RPMI7951 (cell line): ENCODE data around the gene NFU1. TPM values are rescaled to one million over a fixed set of nuclear protein-coding genes. Genes with fewer than 3 reads are reported as not detected.
"Not testable (repeated sequence)": the region's sequence is repeated elsewhere in the genome, so short reads cannot be mapped to it uniquely, and the experiment has no call there.

ENCODE experiments used
- DNase-seq: peaks from one replicate; pipeline ENCODE4 v3.0.0-alpha.2; 2012; ENCODE audit warnings: low read depth
- total RNA-seq: library from RNA; depleted of rRNA; stranded (reverse); fragments of >200 nt; shearing (Covaris generic); gene quantifications from 2 replicates; pipeline ENCODE4 v1.2.3, GENCODE V29; 2014

The NFU1 gene
- total RNA-seq, 1 experiment from 2014 or later = 64.6 TPM

DNA sequence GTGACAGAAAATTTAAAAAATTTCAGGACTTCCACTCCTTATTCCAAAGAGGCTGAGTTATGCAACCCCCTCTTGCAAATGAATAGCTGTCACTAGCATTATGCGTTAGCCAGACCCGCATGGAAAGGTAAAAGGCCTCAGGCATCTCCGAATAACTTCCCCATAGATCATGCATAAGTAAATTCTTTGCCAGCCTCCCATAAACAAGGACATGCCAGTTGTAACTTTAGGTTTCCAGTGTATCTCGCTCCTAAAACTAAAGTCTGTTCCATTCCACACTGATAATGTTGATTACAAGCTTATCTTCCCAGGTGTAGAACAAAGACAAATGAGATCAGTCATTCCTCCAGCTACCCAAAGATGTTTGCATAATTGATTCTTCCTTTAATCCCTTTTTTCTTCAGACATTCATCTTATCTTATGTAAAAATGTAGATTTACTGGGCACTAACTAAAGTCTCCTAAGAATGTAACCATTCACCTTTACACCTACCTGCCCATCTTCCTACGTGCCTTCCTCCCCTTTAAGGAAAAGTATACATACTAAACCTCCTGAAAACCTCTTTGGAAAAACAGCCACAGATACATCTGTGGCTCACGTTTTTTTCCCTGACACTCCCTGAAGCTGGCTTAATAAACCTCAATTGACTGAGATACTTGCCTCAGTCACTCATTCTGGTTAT is 13.6 kb upstream of the NFU1 start:
- no peak for DNase-seq

DNA sequence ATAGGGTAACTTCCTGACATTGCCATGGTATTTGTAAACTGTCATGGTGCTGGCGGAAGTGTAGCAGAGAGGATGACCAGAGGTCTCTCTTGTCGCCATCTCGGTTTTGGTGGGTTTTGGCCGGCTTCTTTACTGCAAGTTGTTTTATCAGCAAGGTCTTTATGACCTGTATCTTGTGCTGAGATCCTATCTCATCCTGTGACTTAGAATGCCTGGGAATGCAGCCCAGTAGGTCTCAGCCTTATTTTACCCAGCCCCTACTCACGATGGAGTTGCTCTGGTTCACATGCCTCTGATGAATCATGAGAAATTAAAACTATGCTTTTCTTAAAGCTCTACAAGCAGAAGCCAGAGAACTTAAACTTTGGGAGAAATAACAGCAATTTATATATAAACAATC is 12.7 kb upstream of the NFU1 start:
- DNase-seq = no peak

DNA sequence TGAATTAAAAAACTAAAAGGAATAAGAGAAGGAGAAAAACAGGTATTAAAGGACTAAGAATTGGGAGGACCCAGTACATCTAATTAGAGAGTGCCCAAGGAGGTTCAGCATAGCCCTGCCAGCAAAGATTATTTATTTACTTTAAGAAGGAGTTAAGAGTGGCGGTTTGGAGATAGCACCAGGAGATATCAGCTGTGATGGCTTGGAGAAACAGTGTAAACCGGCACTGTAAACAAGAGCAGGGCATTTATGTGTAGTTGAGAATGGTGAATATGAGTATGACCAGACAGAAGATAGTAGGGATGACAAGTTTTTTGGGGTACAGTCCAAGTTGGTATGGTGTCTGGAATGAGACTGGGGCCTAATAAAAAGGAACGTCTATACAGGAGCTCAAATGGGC is 6.4 kb upstream of the NFU1 start:
- DNase-seq = not testable (repeated sequence)

DNA sequence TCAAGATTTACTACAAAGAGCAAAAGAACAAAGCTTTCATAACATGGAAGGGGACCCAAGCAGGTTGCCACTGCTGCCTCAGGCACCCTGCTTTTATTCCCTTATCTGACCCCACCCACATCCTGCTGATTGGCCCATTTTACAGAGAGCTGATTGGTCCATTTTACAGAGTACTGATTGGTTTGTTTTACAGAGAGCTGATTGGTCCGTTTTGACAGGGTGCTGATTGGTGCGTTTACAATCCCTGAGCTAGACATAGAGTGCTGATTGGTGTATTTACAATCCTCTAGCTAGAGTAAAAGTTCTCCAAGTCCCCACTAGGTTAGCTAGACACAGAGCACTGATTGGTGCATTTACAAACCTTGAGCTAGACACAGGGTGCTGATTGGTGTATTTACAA is 2.3 kb upstream of the NFU1 start:
- DNase-seq = not testable (repeated sequence)

DNA sequence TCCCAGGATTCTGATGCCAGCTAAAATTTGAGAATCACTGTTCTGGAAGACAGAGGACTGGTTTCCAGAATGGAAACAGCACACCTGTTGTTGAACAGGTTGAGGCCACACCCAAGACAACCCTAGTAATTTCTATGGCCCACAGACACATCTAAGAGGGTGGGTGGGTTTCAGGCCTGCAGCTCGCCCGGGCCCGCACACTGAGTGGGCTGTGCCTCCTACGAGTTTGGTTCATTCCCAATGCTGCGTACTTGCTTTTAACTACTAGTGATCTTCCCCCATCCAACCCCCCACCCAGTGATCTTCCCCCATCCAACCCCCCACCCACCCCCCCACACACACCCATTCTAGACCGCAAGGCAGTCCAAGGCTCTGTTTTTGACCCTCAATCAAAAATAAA is 1.3 kb upstream of the NFU1 start:
- no peak for DNase-seq

DNA sequence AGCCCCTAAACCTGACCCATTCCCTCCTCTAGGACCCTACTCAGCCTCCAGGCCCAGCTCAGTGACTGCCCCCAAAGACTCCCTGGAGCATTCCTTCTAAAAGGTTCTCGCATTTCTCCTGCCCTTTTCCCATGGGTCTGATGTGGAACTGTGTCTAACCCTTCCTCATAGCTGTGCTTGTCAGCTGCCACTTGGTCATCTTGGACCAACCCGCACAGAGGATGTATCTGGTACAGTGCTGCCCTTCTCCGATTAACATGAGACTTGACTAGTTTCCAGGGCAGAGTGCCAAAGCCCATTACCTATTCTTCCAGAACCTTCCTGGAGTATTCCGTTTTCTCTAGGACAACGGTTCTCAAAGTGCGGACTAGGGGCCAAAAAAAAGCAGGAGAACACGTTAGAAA is 518 bp upstream of the NFU1 start:
- no peak for DNase-seq

DNA sequence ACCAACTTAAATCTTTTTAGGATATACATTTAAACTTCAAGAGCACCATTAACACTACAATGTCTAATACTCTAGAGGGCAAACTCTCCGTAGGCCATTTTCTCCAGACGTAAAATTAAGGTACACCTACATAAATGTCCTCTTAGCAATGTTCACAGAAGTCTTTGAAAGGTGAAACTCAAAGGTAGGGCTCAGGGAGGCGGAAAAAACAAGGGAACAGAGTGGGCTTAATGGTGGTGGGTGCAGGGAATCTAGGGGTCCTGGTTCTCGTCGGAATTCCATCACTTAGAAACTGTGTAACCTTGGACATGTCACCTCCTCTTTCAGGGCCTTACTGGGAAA is 668 bp downstream of the NFU1 start:
- peak; percentile 6 for DNase-seq

DNA sequence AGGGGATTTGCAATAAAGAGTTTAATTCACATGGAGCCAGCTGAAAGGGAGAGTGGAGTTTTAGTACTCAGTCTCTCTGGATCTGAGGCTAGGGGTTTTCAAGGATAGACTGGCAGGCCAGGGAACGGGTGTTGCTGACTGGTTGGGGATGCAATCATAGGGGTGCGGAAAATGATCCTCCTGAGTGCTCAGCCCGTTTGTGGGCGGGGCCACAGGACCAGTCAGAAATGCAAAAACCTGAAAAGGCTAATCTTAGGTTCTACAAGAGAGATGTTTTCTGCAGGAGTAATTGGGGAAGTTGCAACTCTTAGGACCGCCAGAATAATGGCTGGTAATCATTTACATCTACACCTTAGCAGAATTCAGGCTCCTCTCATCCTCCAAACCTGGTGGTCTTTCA is 2.5 kb downstream of the NFU1 start:
- no peak for DNase-seq

DNA sequence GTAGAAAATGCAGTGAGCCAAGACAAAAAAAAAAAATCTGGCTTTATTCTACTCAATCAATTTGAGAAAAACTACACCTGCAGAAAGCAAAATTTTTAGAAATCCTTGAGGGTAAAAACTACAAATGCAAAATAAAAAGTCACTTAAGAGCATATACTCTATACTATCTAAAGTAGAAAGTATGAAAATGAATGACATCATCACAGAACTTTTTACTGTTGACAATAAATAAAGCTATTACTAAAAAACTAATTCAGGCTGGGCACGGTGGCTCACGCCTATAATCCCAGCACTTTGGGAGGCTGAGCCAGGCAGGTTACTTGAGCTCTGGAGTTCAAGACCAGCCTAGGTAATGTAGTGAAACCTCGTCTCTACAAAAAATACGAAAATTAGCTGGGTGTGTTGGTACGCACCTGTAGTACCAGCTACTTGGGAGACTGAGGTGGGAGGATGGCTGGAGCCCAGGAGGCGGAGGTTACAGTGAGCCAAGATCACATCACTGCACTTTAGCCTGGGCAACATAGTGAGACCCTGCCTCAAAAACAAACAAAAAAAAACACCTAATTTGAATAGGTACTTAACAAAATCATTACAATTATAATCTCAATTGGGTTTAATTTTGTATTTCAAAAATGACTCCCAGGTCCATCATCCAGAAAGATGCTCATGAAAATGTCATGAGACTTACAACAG is 7.6 kb downstream of the NFU1 start:
- DNase-seq = no peak

DNA sequence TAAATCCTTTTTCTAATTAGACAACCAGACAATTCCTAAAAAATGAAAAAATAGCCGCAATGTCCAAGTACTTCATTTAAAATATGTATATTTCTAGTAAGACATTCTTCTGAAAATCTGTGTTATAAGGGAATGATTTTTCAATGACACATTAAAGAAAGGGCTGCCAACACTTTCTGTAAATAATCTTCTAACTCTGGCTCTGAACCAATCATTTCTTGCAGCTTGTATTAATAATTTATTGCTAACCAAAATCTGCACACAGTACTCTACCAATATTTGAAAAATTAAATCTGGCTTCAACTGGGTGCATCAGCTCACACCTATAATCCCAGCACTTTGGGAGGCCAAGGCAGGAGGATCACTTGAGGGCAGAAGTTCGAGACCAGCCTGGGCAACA is 8.3 kb downstream of the NFU1 start:
- DNase-seq = no peak

DNA sequence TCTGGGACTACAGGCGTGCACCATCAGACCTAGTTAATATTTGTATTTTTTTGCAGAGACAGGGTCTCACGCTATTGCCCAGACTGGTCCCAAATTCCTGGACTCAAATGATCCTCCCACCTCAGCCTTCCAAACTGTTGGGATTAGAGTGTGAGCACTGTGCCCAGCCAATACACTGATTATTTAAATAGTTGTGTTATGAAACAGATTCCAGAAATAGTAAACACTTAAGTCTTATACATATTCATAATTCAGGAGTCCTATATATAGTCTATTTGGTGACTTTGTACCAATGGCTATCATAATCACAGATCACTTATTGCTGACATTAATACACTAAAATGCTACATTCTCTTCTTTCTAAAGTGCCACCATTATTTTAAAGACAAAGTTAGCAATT is 12.8 kb downstream of the NFU1 start:
- no peak for DNase-seq

DNA sequence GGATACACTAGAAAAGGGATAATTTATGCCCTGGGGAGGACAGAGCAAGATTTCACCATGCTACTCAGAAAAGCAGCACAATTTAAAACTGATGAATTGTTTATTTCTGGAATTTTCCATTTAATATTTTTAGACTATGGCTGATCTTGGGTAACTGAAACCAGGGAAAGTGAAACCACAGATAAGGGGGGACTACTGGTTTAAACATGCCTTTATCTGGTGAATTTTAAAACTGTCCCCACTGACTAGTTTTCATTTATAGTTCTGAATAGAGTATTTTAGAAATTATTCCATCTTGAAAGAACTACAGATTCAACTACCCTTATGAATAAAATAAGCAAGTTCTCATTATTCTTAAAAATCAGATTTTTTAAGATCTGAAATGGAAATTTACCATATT is 15.0 kb downstream of the NFU1 start:
- no peak for DNase-seq

DNA sequence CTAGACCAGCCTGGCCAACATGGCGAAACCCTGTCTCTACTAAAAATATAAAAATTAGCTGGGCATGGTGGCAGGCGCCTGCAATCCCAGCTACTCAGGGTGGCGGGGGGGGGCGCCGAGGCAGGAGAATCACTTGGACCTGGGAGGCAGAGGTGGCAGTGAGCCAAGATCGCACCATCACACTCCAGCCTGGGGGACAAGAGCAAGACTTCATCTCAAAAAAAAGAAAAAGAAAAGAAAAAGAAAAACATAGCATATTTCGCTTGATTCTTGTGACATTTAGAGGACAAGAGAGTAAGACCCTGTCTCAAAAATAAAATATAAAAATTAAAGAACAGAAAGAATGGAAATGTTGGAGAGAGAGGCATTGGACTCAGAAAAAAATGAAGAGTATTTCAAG is 18.1 kb downstream of the NFU1 start:
- not testable (repeated sequence) for DNase-seq

DNA sequence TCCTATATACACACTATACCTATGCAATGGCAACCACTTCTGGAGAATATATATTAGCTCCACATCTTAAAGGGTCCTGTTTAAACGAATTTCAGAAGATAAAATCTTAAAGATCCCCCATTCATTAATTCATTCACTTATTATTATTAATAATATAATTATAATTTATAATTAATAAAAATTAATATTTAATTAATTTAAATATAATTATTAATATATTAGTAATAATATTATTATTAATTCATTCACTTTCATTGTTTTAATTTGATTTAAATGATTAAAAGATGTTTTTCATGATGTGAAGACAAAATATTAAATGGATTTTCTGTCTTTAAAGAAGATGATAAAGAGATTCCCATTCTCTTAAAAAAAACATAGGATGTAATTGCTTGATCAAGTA is 21.1 kb downstream of the NFU1 start:
- no peak for DNase-seq

DNA sequence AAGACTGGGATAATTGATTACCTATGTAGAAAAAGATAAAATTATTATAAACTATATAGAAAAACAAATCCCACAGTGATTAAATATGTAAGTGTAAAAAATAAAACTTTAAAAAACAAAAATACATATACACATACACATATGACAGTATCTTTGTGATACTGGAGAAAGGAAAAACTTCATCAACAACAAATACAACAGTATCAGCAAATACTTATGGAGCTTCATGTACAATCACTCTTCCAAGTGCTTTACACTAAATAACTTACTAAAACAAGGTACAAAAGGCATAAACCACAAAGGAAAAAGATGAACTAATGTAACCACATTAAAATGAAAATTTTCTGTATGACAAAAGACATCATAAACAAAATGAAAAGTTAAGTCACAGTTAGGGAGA is 26.1 kb downstream of the NFU1 start:
- DNase-seq = no peak

DNA sequence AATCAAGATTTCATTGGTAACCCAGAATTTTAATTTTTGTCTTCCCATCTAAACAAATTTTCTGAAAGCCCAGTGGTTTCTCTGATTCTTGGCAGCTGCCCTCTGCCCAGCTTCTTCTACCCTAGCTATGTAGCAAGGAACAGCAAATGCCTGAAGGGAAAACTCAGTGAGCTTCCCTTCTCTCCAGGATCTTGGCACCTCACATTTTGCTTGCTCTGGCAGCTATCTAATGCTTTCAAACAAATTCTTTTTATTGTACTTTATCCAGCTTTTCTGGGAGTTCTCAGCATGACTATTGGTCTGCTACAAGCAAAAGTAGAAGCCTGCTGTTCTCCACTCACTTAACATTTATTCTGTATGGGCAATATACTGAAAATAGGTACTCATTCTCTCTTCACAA is 31.9 kb downstream of the NFU1 start:
- no peak for DNase-seq

DNA sequence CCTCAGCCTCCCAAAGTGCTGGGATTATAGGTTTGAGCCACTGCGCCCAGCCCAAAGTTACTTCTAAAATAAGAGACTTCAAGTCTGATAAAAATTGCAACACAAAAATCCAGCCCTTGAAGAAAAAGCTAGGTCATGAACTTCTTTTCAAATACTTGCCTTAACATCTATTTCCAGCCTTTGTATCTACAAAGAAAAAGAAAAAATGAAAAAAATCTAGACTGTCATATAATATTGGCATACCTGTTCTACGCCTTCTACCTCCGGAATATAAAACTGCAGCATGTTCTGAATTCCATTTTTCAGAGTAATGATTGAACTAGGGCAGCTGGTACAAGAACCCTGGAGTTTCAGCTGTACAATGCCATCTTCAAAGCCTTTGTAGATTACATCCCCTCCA is 37.1 kb downstream of the NFU1 start:
- no peak for DNase-seq

DNA sequence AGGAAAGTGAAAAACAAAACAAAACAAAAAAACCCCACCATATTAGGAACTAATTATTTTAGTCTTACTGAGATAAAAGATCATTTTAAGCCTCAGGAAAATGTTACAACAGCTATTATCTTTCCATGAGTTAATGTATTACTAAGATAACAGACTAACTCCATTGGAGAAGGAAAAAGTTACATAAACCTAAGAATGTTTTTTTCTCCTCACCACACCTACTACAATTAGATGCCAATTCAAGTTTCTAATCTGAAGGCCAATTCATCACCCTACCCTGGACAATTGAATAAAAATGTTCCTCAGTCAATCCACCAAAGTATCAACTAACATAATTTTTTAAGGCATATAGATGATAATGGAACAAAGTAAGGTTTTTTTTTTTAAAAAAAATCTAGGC is 40.0 kb downstream of the NFU1 start:
- DNase-seq = no peak

DNA sequence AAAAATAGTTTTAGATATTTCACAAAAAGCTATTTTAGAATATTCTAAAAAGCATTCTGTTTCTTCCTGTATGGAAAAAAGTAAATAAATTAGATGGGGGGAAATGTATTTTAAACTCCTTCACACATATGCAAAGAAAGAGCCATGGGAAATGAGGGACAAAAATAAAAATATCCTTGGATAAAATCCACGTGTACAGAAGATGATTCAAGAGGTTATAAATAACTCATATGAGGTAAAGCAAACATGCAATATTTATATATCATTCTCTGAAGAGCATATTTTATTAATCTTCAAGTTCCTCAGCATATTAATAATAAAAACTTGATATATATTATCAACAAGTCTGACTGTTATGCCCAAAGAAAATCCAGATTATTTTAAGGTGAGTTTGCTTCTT is 41.4 kb downstream of the NFU1 start:
- DNase-seq = no peak

DNA sequence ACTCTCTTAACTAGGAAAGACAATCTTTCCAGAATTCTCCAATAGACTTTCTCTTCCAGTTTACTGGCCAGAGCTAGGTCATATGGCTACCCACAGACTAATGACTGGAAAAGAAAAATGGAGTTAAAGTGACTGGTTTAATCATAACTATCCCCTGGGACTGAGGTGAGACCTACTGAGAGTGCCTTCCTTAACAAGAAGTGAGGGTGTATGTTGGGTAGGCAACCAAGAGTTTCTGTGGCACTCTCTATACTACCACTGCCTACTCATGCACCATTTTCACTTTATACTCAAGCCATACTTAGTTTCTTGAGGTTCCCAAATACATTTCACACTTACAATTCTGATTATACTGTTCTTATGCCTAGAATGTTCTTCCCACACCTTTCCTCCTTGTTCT is 43.3 kb downstream of the NFU1 start:
- DNase-seq = no peak

DNA sequence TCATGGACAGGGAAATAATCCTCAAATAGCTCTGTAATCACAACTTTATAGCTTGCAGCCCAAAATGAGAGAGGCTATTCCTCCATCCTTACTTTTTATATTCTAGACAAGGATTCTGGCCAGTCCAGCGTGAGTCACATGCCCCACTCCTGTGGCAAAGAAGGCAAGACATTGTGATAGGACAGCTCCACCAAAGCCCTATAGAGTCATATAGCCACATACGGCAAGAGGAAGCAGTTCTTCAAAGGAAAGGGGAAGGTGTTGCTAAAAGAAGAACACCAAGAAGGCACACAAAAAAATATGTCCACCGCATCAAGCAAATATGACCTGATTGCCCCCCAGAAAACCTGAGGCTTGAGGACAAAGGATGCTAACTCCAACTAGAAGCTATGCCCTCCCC is 46.8 kb downstream of the NFU1 start:
- no peak for DNase-seq

DNA sequence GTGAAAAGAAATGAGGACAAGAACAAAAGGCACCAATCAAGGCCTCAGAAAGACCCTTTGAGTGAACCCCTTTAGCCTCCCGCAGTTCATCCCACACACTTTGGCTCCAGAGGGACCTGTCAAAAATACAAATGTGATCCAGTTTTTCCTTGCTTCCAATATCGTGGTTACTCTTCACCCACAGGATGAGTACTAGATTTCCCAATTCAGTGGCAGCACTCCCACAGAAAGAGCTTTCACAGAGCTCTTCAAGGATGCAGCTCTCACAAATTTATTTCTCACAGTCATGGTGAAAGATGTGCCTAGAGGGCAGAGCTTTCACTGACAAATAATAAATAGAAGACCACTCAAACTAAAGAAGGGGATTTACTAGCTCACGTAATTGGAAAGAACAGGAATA is 47.2 kb downstream of the NFU1 start:
- DNase-seq = no peak

DNA sequence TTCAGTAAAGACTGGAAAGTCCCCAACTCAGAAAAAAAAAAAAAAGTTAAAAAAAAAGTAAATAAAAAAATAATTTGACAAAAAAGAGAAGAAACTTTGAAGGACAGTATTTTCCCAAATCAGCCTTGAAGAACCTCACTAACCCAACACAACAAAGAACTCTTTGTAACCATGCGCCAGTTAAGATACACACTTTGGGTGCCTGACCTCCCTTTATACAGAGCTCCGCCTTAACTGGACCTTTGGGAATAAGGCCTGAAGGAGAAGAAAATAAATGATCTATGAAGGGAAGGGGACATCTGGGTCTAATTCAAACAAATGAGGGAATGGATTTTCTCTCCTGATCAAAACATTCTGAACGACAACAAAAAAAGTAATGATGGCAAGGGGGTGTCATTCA is 48.0 kb downstream of the NFU1 start:
- no peak for DNase-seq
